HEK293 (cell line): ENCODE measurements around the gene RBFOX1.

Experiments used
- CTCF ChIA-PET: fragments of 350-600 bp; formaldehyde crosslinking; extraction: SDS; loops from one replicate; lab custom pipeline; 2021; ENCODE audit warnings: antibody characterized with exemption; lab: Yijun Ruan, JAX
- POLR2A ChIA-PET: fragments of 300-600 bp; formaldehyde crosslinking; extraction: SDS; loops from one replicate; lab custom pipeline; 2020; ENCODE audit warnings: antibody characterized with exemption, inconsistent platforms; lab: Yijun Ruan, JAX
- H3K27ac ChIP-seq: fragments of 200-500 bp; sonication (Bioruptor generic); 2 replicates; pipeline ENCODE4 v1.5.1; 2014; ENCODE audit warnings: low read depth, low read length, control low read depth, inconsistent platforms; ENCODE audit errors: extremely low read depth
- H3K36me3 ChIP-seq, 2 experiments: fragments of 200-500 bp in 1 of 2; sonication (Bioruptor generic) in 1 of 2; 1 replicate in 1 of 2; 2 replicates in 1 of 2; pipeline ENCODE4 v1.5.1; 2014 to 2017; ENCODE audit warnings: inconsistent platforms in 2 of 2, low read length in 2 of 2; ENCODE audit not compliant: control insufficient read depth in 2 of 2, insufficient read depth in 1 of 2
- H3K4me1 ChIP-seq: fragments of 200-500 bp; sonication (Bioruptor generic); 2 replicates; pipeline ENCODE4 v1.5.1; 2014; ENCODE audit warnings: mild to moderate bottlenecking, low read length, inconsistent platforms; ENCODE audit not compliant: control insufficient read depth, insufficient read depth
- H3K4me3 ChIP-seq: 2 replicates; pipeline ENCODE4 v1.5.1; 2011; ENCODE audit warnings: low read depth, mild to moderate bottlenecking, control low read depth, low read length, moderate library complexity
- H3K9me3 ChIP-seq: fragments of 200-500 bp; sonication (Bioruptor generic); 2 replicates; pipeline ENCODE4 v1.5.1; 2014; ENCODE audit warnings: low read depth, low read length, inconsistent platforms; ENCODE audit not compliant: control insufficient read depth, insufficient read depth
- KLF9 ChIP-seq: fragments of 450-650 bp; formaldehyde crosslinking; IDR thresholded peaks from 2 replicates; pipeline ENCODE4 v1.5.1; 2016; ENCODE audit warnings: missing biosample characterization, missing genetic modification characterization, low read depth
- PRDM10 ChIP-seq: fragments of 450-650 bp; formaldehyde crosslinking; IDR thresholded peaks from 2 replicates; pipeline ENCODE4 v1.5.1; 2016; ENCODE audit warnings: missing biosample characterization, missing genetic modification characterization
- SP7 ChIP-seq: fragments of 450-650 bp; formaldehyde crosslinking; IDR thresholded peaks from 2 replicates; pipeline ENCODE4 v1.5.1; 2016; ENCODE audit warnings: missing biosample characterization, missing genetic modification characterization
- ZEB2 ChIP-seq: fragments of 450-650 bp; formaldehyde crosslinking; IDR thresholded peaks from 2 replicates; pipeline ENCODE4 v1.5.1; 2016; ENCODE audit warnings: missing biosample characterization, missing genetic modification characterization
- ZNF114 ChIP-seq: fragments of 450-650 bp; formaldehyde crosslinking; IDR thresholded peaks from 2 replicates; pipeline ENCODE4 v1.5.0; 2017; ENCODE audit warnings: missing biosample characterization, missing genetic modification characterization
- ZNF121 ChIP-seq: fragments of 450-650 bp; formaldehyde crosslinking; IDR thresholded peaks from 2 replicates; pipeline ENCODE4 v1.5.1; 2016; ENCODE audit warnings: missing biosample characterization, missing genetic modification characterization
- ZNF133 ChIP-seq: fragments of 450-650 bp; formaldehyde crosslinking; IDR thresholded peaks from 2 replicates; pipeline ENCODE4 v1.5.1; 2016; ENCODE audit warnings: missing biosample characterization, missing genetic modification characterization
- ZNF155 ChIP-seq: fragments of 450-650 bp; formaldehyde crosslinking; IDR thresholded peaks from 2 replicates; pipeline ENCODE4 v1.5.1; 2016; ENCODE audit warnings: missing biosample characterization, missing genetic modification characterization
- ZNF26 ChIP-seq: fragments of 450-650 bp; formaldehyde crosslinking; IDR thresholded peaks from 2 replicates; pipeline ENCODE4 v1.5.1; 2016; ENCODE audit warnings: missing biosample characterization, missing genetic modification characterization
- ZNF37A ChIP-seq: fragments of 450-650 bp; IDR thresholded peaks from 2 replicates; pipeline ENCODE4 v1.5.1; 2018; ENCODE audit warnings: missing biosample characterization, missing genetic modification characterization
- ZNF423 ChIP-seq: fragments of 450-650 bp; formaldehyde crosslinking; IDR thresholded peaks from 2 replicates; pipeline ENCODE4 v1.5.1; 2016; ENCODE audit warnings: missing biosample characterization, missing genetic modification characterization
- ZNF473 ChIP-seq: fragments of 450-650 bp; formaldehyde crosslinking; IDR thresholded peaks from 2 replicates; pipeline ENCODE4 v1.5.1; 2017; ENCODE audit warnings: missing biosample characterization, missing genetic modification characterization
- ZNF514 ChIP-seq: fragments of 450-650 bp; formaldehyde crosslinking; IDR thresholded peaks from 2 replicates; pipeline ENCODE4 v1.5.1; 2016; ENCODE audit warnings: missing biosample characterization, missing genetic modification characterization
- ZNF571 ChIP-seq: fragments of 450-650 bp; formaldehyde crosslinking; IDR thresholded peaks from 2 replicates; pipeline ENCODE4 v1.5.0; 2017; ENCODE audit warnings: missing biosample characterization, missing genetic modification characterization
- ZNF768 ChIP-seq: fragments of 450-650 bp; formaldehyde crosslinking; IDR thresholded peaks from 2 replicates; pipeline ENCODE4 v1.5.1; 2018; ENCODE audit warnings: missing biosample characterization, mild to moderate bottlenecking, missing genetic modification characterization
- ZNF791 ChIP-seq: fragments of 450-650 bp; formaldehyde crosslinking; IDR thresholded peaks from 2 replicates; pipeline ENCODE4 v1.5.1; 2016; ENCODE audit warnings: missing biosample characterization, missing genetic modification characterization
- ZNF830 ChIP-seq: fragments of 450-650 bp; IDR thresholded peaks from 2 replicates; pipeline ENCODE4 v1.5.0; 2018; ENCODE audit warnings: missing biosample characterization, missing genetic modification characterization, low read depth, mild to moderate bottlenecking, moderate library complexity
- ZSCAN18 ChIP-seq: fragments of 450-650 bp; formaldehyde crosslinking; IDR thresholded peaks from 2 replicates; pipeline ENCODE4 v1.5.1; 2016; ENCODE audit warnings: missing biosample characterization, missing genetic modification characterization
- TF ChIP-seq, protein P1 (sequence below): fragments of 450-650 bp; formaldehyde crosslinking; IDR thresholded peaks from 2 replicates; pipeline ENCODE4 v1.5.0; 2017; ENCODE audit warnings: missing biosample characterization, missing genetic modification characterization, borderline replicate concordance

The RBFOX1 gene

DNA sequence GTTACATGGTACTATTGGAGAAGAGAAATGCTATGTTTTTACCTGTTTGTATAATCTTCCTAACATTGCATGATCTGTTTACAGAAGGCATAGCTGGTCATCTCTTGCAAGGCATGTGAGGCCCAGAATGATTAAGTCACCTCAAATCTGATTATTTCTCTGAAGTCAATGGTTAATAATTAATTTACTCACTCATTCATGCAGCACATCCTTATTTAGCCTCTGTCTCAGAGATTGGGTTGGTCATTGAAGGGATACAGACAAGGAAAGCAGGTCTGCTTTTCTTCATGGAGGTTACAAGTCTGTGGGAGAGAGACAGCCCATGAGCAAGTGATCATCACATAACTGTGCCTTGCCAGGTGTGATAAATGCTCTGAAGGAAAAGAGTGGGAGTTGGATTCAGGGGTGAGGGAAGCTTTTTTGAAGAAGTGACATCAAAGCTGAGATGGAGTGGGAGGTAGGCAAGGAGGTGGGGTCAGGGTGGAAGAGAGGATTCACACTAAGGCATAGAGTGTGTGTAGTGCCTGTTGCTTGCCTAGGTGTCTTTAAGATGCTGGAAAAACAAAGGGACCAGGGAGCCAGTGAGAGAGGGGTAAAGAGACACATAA is 16.3 kb upstream of the RBFOX1 start (continued):
- TF ChIP-seq ZNF791 (tag by site-specific recombination) (no peak), ZNF514 (tag by site-specific recombination) (no peak), ZNF768 (tag by site-specific recombination) (no peak), ZNF423 (tag by site-specific recombination) (no peak), KLF9 (tag by site-specific recombination) (no peak)

DNA sequence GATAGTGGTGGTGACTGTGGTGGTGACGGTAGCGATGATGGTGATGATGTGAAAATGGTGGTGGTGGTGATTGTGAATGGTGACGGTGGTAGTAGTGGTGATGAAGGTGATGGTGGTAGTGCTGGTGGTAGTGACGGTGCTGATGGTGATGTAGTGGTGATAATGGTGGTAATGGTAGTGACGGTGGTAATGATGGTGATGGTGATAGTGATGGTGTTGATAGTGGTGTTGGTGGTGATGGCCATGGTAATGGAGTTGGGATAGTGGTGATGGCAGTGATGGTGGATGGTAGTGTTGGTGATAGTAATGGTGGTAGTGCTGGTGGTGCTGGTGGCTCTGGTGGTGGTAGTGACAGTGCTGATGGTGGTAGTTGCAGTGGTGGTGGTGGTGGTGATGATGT is 14.7 kb upstream of the RBFOX1 start:
- TF ChIP-seq ZSCAN18 (no peak), ZNF830 (tag by site-specific recombination) (no peak), PRDM10 (tag by site-specific recombination) (no peak), ZNF121 (tag by site-specific recombination) (no peak), ZNF26 (tag by site-specific recombination) (no peak), ZNF473 (tag by site-specific recombination) (0 out of 2 replicates have a peak, but pooled peaks have one; percentile 11), ZNF133 (tag by site-specific recombination) (no peak), ZNF791 (tag by site-specific recombination) (no peak), ZNF37A (no peak), ZNF571 (tag by site-specific recombination) (no peak), ZEB2 (tag by site-specific recombination) (no peak), ZNF155 (tag by site-specific recombination) (no peak), ZNF114 (tag by site-specific recombination) (0 out of 2 replicates have a peak, but pooled peaks have one; percentile 46), SP7 (no peak)
- TF ChIP-seq, protein P1, sequence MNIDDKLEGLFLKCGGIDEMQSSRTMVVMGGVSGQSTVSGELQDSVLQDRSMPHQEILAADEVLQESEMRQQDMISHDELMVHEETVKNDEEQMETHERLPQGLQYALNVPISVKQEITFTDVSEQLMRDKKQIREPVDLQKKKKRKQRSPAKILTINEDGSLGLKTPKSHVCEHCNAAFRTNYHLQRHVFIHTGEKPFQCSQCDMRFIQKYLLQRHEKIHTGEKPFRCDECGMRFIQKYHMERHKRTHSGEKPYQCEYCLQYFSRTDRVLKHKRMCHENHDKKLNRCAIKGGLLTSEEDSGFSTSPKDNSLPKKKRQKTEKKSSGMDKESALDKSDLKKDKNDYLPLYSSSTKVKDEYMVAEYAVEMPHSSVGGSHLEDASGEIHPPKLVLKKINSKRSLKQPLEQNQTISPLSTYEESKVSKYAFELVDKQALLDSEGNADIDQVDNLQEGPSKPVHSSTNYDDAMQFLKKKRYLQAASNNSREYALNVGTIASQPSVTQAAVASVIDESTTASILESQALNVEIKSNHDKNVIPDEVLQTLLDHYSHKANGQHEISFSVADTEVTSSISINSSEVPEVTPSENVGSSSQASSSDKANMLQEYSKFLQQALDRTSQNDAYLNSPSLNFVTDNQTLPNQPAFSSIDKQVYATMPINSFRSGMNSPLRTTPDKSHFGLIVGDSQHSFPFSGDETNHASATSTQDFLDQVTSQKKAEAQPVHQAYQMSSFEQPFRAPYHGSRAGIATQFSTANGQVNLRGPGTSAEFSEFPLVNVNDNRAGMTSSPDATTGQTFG (tag by site-specific recombination) = 0 out of 2 replicates have a peak, but pooled peaks have one; percentile 43
- ChIA-PET POLR2A (no interaction called here), CTCF (no interaction called here)
- Histone ChIP-seq H3K36me3 (no peaks in the 10 kb centered on the region), H3K9me3 (no peaks in the 10 kb centered on the region), H3K27ac (no peak overlapping the region), H3K4me3 (no peak overlapping the region), H3K4me1 (no peaks in the 10 kb centered on the region)
